SK-N-SH treated with all-trans-retinoic acid at 6 μM for 48 hours (cell line): ENCODE results near the gene CLPTM1L.
"Not testable (repeated sequence)": the region's sequence is repeated elsewhere in the genome, so short reads cannot be mapped to it uniquely, and the experiment has no call there.

Experiments used
- ATAC-seq: fragments of 200-7000 bp; cut with Tn5 transposase; 3 replicates; pipeline ENCODE4 v1.9.1; 2020; ENCODE audit warnings: mild to moderate bottlenecking, moderate library complexity
- ARNTL ChIP-seq: fragments of 450-650 bp; formaldehyde crosslinking; IDR thresholded peaks from 2 replicates; pipeline ENCODE4 v1.5.0; 2020; ENCODE audit warnings: low read depth, mild to moderate bottlenecking, moderate library complexity, borderline replicate concordance
- BACH2 ChIP-seq: fragments of 250-450 bp; sonication (Bioruptor Pico); IDR thresholded peaks from 2 replicates; pipeline ENCODE4 v1.9.0; 2021; ENCODE audit warnings: mild to moderate bottlenecking, borderline replicate concordance
- CREB5 ChIP-seq: fragments of 250-450 bp; sonication (Bioruptor Pico); IDR thresholded peaks from 2 replicates; pipeline ENCODE4 v1.5.1; 2020; ENCODE audit warnings: low read depth, mild to moderate bottlenecking, moderate library complexity
- CSDC2 ChIP-seq: fragments of 250-450 bp; sonication (Bioruptor Pico); IDR thresholded peaks from 2 replicates; pipeline ENCODE4 v1.5.0; 2020; ENCODE audit warnings: mild to moderate bottlenecking, moderate library complexity
- ESRRG ChIP-seq: fragments of 250-450 bp; sonication (Bioruptor Pico); IDR thresholded peaks from 2 replicates; pipeline ENCODE4 v1.6.1; 2021; ENCODE audit warnings: mild to moderate bottlenecking
- GLIS3 ChIP-seq: fragments of 250-450 bp; sonication (Bioruptor Pico); IDR thresholded peaks from 2 replicates; pipeline ENCODE4 v1.5.0; 2020; ENCODE audit warnings: mild to moderate bottlenecking, moderate library complexity
- ISL1 ChIP-seq: fragments of 250-450 bp; sonication (Bioruptor Pico); IDR thresholded peaks from 2 replicates; pipeline ENCODE4 v2.1.2; 2022; ENCODE audit warnings: mild to moderate bottlenecking, moderate library complexity
- OSR1 ChIP-seq: fragments of 250-450 bp; sonication (Bioruptor Pico); IDR thresholded peaks from 2 replicates; pipeline ENCODE4 v1.8.0; 2022; ENCODE audit warnings: moderate library complexity, mild to moderate bottlenecking, inconsistent platforms
- POU6F1 ChIP-seq: fragments of 250-450 bp; sonication (Bioruptor Pico); IDR thresholded peaks from 2 replicates; pipeline ENCODE4 v1.8.0; 2021; ENCODE audit warnings: low read depth, mild to moderate bottlenecking, moderate library complexity, borderline replicate concordance
- PPARA ChIP-seq: fragments of 250-450 bp; sonication (Bioruptor Pico); IDR thresholded peaks from 2 replicates; pipeline ENCODE4 v1.5.0; 2020; ENCODE audit warnings: mild to moderate bottlenecking, borderline replicate concordance
- SNAI2 ChIP-seq: fragments of 250-450 bp; sonication (Bioruptor Pico); IDR thresholded peaks from 2 replicates; pipeline ENCODE4 v1.5.0; 2020; ENCODE audit warnings: mild to moderate bottlenecking, moderate library complexity
- TCF4 ChIP-seq: fragments of 250-450 bp; sonication (Bioruptor Pico); IDR thresholded peaks from 2 replicates; pipeline ENCODE4 v1.8.0; 2021; ENCODE audit warnings: mild to moderate bottlenecking, moderate library complexity, borderline replicate concordance
- TOX ChIP-seq: fragments of 250-450 bp; sonication (Bioruptor Pico); IDR thresholded peaks from 2 replicates; pipeline ENCODE4 v1.8.0; 2021; ENCODE audit warnings: mild to moderate bottlenecking, moderate library complexity, borderline replicate concordance
- ZC3H10 ChIP-seq: fragments of 250-450 bp; sonication (Bioruptor Pico); IDR thresholded peaks from 2 replicates; pipeline ENCODE4 v1.5.1; 2021; ENCODE audit warnings: mild to moderate bottlenecking, moderate library complexity
- ZFP3 ChIP-seq: fragments of 250-450 bp; sonication (Bioruptor Pico); IDR thresholded peaks from 2 replicates; pipeline ENCODE4 v1.5.0; 2020; ENCODE audit warnings: mild to moderate bottlenecking, moderate library complexity
- ZFP30 ChIP-seq: fragments of 450-650 bp; formaldehyde crosslinking; IDR thresholded peaks from 2 replicates; pipeline ENCODE4 v1.5.0; 2022; ENCODE audit warnings: mild to moderate bottlenecking, moderate library complexity
- ZNF565 ChIP-seq: fragments of 450-650 bp; formaldehyde crosslinking; conservative IDR thresholded peaks from 2 replicates; pipeline ENCODE4 v1.5.0; 2020; ENCODE audit warnings: low read depth, mild to moderate bottlenecking, moderate library complexity
- ZNF70 ChIP-seq: fragments of 450-650 bp; formaldehyde crosslinking; IDR thresholded peaks from 2 replicates; pipeline ENCODE4 v1.5.0; 2020; ENCODE audit warnings: mild to moderate bottlenecking, moderate library complexity
- ZNF8 ChIP-seq: fragments of 450-650 bp; formaldehyde crosslinking; IDR thresholded peaks from 2 replicates; pipeline ENCODE4 v1.5.0; 2020; ENCODE audit warnings: mild to moderate bottlenecking, moderate library complexity
- TF ChIP-seq, protein P1 (sequence below): fragments of 250-450 bp; sonication (Bioruptor Pico); IDR thresholded peaks from 2 replicates; pipeline ENCODE4 v1.5.1; 2021; ENCODE audit warnings: mild to moderate bottlenecking, moderate library complexity
- TF ChIP-seq, protein P2 (sequence below): fragments of 250-450 bp; sonication (Bioruptor Pico); IDR thresholded peaks from 2 replicates; pipeline ENCODE4 v1.5.0; 2020; ENCODE audit warnings: mild to moderate bottlenecking, moderate library complexity

CLPTM1L gene

GRCh38 chr5:1326901-1327756 is 17.8 kb downstream of the CLPTM1L start:
- ATAC-seq: not testable (repeated sequence)

DNA sequence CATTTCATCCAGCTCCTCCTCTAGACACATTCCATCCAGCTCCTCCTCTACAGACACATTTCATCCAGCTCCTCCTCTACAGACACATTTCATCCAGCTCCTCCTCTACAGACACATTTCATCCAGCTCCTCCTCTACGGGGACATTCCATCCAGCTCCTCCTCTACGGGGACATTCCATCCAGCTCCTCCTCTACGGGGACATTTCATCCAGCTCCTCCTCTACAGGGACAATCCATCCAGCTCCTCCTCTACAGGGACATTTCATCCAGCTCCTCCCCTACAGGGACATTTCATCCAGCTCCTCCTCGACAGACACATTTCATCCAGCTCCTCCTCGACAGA is 18.4 kb downstream of the CLPTM1L start:
- ATAC-seq: not testable (repeated sequence)

DNA sequence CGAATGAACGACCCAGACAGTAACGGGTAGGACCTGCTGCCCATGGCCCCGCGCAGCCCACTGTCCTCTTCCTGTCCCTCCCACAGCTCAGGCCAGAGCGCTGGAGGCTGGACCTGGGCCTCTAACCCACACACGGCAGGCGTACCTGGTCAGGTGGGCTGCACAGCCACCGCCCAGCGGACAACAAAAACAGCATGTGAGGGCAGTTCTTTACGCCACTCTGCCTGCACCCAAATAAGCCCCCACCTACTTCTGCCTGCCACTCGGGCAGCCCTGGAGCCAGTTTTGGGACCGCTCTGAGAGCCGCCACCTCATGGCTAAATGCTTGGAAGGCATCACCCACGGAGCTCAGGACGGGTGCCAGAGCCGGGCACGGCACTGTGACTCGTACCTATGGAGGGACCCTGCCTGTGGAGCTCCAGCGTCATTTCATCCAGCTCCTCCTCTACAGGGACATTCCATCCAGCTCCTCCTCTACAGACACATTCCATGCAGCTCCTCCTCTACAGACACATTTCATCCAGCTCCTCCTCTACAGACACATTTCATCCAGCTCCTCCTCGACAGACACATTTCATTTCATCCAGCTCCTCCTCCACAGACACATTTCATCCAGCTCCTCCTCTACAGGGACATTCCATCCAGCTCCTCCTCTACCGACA is 18.9 kb downstream of the CLPTM1L start:
- TF ChIP-seq, protein P1, sequence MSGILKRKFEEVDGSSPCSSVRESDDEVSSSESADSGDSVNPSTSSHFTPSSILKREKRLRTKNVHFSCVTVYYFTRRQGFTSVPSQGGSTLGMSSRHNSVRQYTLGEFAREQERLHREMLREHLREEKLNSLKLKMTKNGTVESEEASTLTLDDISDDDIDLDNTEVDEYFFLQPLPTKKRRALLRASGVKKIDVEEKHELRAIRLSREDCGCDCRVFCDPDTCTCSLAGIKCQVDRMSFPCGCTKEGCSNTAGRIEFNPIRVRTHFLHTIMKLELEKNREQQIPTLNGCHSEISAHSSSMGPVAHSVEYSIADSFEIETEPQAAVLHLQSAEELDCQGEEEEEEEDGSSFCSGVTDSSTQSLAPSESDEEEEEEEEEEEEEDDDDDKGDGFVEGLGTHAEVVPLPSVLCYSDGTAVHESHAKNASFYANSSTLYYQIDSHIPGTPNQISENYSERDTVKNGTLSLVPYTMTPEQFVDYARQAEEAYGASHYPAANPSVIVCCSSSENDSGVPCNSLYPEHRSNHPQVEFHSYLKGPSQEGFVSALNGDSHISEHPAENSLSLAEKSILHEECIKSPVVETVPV (CRISPR knock-in tag): no peak
- TF ChIP-seq ZC3H10: no peak
- no peak for TF ChIP-seq ZFP3
- no peak for TF ChIP-seq ARNTL (CRISPR knock-in tag)
- TF ChIP-seq ZNF565: no peak
- no peak for TF ChIP-seq ZFP30 (CRISPR knock-in tag)
- peak; percentile 48; the same call in 2 of the 3 replicates for ATAC-seq

DNA sequence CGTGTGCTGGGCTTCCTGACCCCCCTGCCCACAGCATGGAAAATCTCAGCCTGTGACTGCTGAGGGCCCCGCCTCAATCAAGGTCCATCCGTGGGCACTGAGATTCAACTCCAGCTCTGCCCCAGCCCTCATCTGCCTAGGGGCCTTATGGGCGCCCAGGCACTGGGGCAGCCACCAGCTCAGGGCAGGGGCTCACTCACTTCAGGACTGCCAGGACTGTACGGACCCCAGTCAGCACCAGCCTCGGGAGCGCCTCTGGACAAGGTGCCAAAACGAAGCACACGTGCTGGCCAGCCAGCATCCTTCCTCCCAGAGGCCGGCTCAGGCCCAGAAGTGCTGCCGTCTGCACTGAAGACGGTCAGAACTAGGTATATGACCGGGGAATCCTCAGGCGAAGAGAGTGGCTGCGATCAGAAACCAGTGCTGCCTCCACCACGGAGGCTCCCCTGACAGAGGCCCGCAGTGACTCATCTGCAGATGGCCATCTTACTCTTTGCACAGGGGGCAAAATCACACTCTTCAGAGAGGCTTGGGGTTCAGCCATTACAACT is 19.6 kb downstream of the CLPTM1L start:
- no peak for TF ChIP-seq GLIS3 (CRISPR knock-in tag)
- no peak for TF ChIP-seq POU6F1 (CRISPR knock-in tag)
- no peak for TF ChIP-seq SNAI2 (CRISPR knock-in tag)
- TF ChIP-seq, all 23 proteins: peak for 0
- ATAC-seq: no peak

DNA sequence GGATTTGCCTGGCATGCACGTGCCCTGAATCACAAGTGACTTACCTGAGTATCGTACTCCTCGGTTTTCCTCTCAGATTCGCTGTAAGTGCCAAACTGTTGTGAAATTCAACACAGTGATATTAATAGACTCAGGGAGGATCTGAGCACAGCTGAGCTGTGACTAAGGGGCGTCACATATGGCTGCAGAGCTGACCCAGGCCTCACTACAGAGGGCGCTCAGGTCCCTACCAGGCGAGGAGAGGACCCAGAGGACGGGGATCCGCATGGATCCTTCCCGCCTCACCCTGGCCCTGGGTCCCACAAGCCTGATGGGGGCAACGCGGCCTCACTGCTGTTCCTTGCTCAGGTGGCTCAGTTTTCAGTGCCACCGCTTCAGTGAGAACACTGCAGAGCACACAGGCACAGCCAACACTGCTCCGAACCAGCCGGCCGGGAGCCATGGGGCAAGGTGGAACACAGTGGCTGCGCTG is 20.1 kb downstream of the CLPTM1L start:
- ATAC-seq: no peak
- TF ChIP-seq CSDC2 (CRISPR knock-in tag): no peak
- no peak for TF ChIP-seq OSR1
- no peak for TF ChIP-seq CREB5 (CRISPR knock-in tag)
- no peak for TF ChIP-seq ZC3H10
- no peak for TF ChIP-seq TOX (CRISPR knock-in tag)
- TF ChIP-seq BACH2 (CRISPR knock-in tag): no peak
- TF ChIP-seq POU6F1 (CRISPR knock-in tag): no peak
- no peak for TF ChIP-seq TCF4 (CRISPR knock-in tag)
- TF ChIP-seq GLIS3 (CRISPR knock-in tag): no peak
- no peak for TF ChIP-seq ESRRG (CRISPR knock-in tag)
- no peak for TF ChIP-seq ZNF70
- TF ChIP-seq ZNF8: no peak

DNA sequence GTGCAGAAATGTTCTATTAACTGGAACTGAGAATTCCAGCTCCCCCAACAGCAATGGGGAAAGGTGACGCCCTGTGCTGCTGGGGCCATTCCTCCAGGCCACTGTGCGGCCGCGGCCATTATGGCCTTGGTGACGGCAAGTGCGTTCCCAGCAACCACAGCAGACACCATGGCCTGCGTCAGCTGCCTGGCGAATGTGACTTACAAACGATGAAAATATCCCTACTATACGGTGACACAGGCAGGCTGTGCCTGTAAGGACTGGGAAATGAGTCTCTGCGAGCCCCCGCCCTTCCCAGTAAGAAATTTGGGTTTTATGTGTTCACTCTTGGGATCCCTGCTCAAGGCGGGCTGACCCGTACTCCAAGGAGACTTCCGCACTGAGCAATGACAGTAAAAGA is 20.6 kb downstream of the CLPTM1L start:
- ATAC-seq: no peak
- TF ChIP-seq ZC3H10 (no peak), CSDC2 (CRISPR knock-in tag) (no peak), ARNTL (CRISPR knock-in tag) (no peak), ISL1 (CRISPR knock-in tag) (no peak), TCF4 (CRISPR knock-in tag) (no peak), ZNF70 (no peak), PPARA (CRISPR knock-in tag) (no peak), ESRRG (CRISPR knock-in tag) (no peak), CREB5 (CRISPR knock-in tag) (no peak)
- TF ChIP-seq, protein P2, sequence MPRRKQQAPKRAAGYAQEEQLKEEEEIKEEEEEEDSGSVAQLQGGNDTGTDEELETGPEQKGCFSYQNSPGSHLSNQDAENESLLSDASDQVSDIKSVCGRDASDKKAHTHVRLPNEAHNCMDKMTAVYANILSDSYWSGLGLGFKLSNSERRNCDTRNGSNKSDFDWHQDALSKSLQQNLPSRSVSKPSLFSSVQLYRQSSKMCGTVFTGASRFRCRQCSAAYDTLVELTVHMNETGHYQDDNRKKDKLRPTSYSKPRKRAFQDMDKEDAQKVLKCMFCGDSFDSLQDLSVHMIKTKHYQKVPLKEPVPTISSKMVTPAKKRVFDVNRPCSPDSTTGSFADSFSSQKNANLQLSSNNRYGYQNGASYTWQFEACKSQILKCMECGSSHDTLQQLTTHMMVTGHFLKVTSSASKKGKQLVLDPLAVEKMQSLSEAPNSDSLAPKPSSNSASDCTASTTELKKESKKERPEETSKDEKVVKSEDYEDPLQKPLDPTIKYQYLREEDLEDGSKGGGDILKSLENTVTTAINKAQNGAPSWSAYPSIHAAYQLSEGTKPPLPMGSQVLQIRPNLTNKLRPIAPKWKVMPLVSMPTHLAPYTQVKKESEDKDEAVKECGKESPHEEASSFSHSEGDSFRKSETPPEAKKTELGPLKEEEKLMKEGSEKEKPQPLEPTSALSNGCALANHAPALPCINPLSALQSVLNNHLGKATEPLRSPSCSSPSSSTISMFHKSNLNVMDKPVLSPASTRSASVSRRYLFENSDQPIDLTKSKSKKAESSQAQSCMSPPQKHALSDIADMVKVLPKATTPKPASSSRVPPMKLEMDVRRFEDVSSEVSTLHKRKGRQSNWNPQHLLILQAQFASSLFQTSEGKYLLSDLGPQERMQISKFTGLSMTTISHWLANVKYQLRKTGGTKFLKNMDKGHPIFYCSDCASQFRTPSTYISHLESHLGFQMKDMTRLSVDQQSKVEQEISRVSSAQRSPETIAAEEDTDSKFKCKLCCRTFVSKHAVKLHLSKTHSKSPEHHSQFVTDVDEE (CRISPR knock-in tag): no peak
